C4-2B (cell line): ENCODE measurements around the gene DDX1.

Source experiments
- ZFX ChIP-seq: fragments of 450-650 bp; IDR thresholded peaks from 2 replicates; pipeline ENCODE4 v1.6.1; 2017
- TF ChIP-seq, protein P1 (sequence below): fragments of 450-650 bp; conservative IDR thresholded peaks from 2 replicates; pipeline ENCODE4 v1.5.1; 2017; ENCODE audit warnings: mild to moderate bottlenecking

DNA sequence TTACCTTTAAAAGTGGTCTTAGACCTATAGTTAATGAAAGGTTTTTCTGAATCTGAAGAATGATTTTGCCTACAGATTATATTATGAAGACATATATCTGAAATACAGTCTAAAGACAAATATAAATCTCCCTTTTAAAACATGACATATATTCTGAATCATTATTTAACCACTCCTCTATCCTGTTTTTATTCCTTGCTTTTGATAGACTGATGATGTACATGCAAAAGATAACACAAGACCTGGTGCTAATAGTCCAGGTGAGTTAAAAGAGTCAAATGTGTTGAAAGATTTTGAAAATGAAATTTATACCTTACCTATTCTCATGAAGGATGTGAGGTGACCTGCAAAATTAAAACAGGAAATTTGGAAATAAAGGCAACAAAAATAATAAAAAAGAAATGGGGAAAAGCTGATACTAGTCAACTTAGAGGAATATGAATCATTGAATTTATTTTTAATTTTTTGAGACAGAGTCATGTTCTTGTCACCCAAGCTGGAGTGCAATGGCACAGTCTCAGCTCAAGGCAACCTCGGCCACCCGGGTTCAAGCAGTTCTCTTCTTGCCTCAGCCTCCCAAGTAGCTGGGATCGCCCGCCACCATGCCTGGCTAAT, 29.3 kb downstream of the DDX1 start:
- TF ChIP-seq, protein P1, sequence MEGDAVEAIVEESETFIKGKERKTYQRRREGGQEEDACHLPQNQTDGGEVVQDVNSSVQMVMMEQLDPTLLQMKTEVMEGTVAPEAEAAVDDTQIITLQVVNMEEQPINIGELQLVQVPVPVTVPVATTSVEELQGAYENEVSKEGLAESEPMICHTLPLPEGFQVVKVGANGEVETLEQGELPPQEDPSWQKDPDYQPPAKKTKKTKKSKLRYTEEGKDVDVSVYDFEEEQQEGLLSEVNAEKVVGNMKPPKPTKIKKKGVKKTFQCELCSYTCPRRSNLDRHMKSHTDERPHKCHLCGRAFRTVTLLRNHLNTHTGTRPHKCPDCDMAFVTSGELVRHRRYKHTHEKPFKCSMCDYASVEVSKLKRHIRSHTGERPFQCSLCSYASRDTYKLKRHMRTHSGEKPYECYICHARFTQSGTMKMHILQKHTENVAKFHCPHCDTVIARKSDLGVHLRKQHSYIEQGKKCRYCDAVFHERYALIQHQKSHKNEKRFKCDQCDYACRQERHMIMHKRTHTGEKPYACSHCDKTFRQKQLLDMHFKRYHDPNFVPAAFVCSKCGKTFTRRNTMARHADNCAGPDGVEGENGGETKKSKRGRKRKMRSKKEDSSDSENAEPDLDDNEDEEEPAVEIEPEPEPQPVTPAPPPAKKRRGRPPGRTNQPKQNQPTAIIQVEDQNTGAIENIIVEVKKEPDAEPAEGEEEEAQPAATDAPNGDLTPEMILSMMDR, result no peak
- no peak for TF ChIP-seq ZFX
